NB4 (cell line): ENCODE data around the gene ZNF564.

Experiments
- MYC ChIP-seq: IDR thresholded peaks from 2 replicates; pipeline ENCODE4 v1.6.1; 2011; ENCODE audit warnings: low read depth, low read length
- POLR2A ChIP-seq: IDR thresholded peaks from 2 replicates; pipeline ENCODE4 v1.6.1; 2011; ENCODE audit warnings: mild to moderate bottlenecking; ENCODE audit not compliant: insufficient read length; ENCODE audit errors: extremely low read depth
- TF ChIP-seq, protein P1 (sequence below): IDR thresholded peaks from one replicate; pipeline ENCODE4 v1.5.1; 2012; ENCODE audit warnings: low read depth, low read length

DNA sequence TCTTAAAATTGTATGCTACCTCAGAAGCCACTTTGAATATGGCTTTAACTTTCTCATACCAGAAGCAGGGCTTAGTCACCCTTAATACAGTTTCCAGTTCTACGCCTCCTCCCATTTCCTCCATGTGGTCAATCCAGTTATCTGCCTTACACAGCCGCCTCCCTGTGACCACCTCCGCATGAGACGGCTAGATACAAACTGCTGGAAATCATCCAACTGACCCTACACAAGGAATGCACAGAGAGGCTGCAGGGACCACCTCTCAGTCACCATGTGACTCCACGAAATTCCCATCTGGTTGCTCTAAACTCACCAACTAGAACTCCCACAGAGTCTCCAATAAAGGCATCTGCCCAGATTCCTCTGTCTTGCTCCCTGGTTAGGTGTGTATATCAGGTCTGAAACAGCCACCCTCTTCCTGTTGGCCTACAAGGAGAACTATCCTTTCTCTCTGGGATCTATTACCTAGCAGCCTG, 6.8 kb downstream of the ZNF564 start:
- TF ChIP-seq, protein P1, sequence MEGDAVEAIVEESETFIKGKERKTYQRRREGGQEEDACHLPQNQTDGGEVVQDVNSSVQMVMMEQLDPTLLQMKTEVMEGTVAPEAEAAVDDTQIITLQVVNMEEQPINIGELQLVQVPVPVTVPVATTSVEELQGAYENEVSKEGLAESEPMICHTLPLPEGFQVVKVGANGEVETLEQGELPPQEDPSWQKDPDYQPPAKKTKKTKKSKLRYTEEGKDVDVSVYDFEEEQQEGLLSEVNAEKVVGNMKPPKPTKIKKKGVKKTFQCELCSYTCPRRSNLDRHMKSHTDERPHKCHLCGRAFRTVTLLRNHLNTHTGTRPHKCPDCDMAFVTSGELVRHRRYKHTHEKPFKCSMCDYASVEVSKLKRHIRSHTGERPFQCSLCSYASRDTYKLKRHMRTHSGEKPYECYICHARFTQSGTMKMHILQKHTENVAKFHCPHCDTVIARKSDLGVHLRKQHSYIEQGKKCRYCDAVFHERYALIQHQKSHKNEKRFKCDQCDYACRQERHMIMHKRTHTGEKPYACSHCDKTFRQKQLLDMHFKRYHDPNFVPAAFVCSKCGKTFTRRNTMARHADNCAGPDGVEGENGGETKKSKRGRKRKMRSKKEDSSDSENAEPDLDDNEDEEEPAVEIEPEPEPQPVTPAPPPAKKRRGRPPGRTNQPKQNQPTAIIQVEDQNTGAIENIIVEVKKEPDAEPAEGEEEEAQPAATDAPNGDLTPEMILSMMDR, result no peak
- TF ChIP-seq MYC (no peak), POLR2A (no peak)
